Ascending aorta (tissue), 2 donors: ENCODE measurements around the gene FARP2. TPM values are rescaled to one million over a fixed set of nuclear protein-coding genes. Genes with fewer than 3 reads are reported as not detected.

Experiments
- DNase-seq, 2 donors: peaks; one replicate each; pipeline ENCODE4 v3.0.0-alpha.2; 2019; ENCODE audit warnings: low spot score in 2 of 2
- H3K27ac ChIP-seq, 2 donors: fragments of 200-600 bp; sonication (generic); one replicate each; pipeline ENCODE4 v1.5.1; 2016 to 2017; ENCODE audit warnings: mild to moderate bottlenecking in 1 of 2
- H3K27me3 ChIP-seq: fragments of 200-600 bp; sonication (generic); one replicate; pipeline ENCODE4 v1.5.1; 2017
- H3K36me3 ChIP-seq, 2 donors: fragments of 200-600 bp; sonication (generic); one replicate each; pipeline ENCODE4 v1.5.1; 2016
- H3K4me1 ChIP-seq, 2 donors: fragments of 200-600 bp; sonication (generic); one replicate each; pipeline ENCODE4 v1.5.1; 2016 to 2017; ENCODE audit warnings: mild to moderate bottlenecking in 1 of 2
- H3K4me3 ChIP-seq, 2 donors: fragments of 200-600 bp; sonication (generic); one replicate each; pipeline ENCODE4 v1.5.1; 2016 to 2017; ENCODE audit warnings: mild to moderate bottlenecking in 1 of 2
- H3K9me3 ChIP-seq, 2 donors: fragments of 200-600 bp; sonication (generic); one replicate each; pipeline ENCODE4 v1.5.1; 2016
- CTCF ChIP-seq, 3 experiments: fragments of 200-600 bp in 2 of 3; fragments of 450-650 bp in 1 of 3; sonication (generic) in 2 of 3; IDR thresholded peaks; one replicate each; pipeline ENCODE4 v1.5.1; 2016 to 2019; ENCODE audit warnings: antibody characterized with exemption in 3 of 3, mild to moderate bottlenecking in 1 of 3, moderate library complexity in 1 of 3
- intact Hi-C: fragments of 100-400 bp; cut with DNase I; formaldehyde crosslinking; loops from one replicate; pipeline ENCODE4 v1.15.1; 2023
- total RNA-seq: library from RNA; depleted of rRNA; stranded (reverse); fragments of >200 nt; gene quantifications from one replicate; pipeline ENCODE4 v1.1.0, GENCODE V29; 2016

The FARP2 gene
- total RNA-seq, 1 donor from 2014 or later, result 19.6 TPM

- no peaks in the 10 kb centered on the region for H3K9me3 ChIP-seq
- H3K27me3 ChIP-seq, result no peaks in the 10 kb centered on the region
- DNase-seq, result no peak
- H3K4me3 ChIP-seq, result no peak overlapping the region
- H3K36me3 ChIP-seq, result peaks cover 16 to 38% of the 10 kb centered on the region in 2 donors
- H3K4me1 ChIP-seq, result no peaks in the 10 kb centered on the region
- intact Hi-C loops, result no loop called here
- H3K27ac ChIP-seq, result no peak overlapping the region
- no peak for TF ChIP-seq CTCF (IDR thresholded peaks at IDR 0.05)
These were observed 127.2 kb downstream of the FARP2 start for GRCh38 chr2:241483305-241483704.

- H3K27me3 ChIP-seq, result no peaks in the 10 kb centered on the region
- no peak overlapping the region for H3K4me3 ChIP-seq
- no peaks in the 10 kb centered on the region for H3K9me3 ChIP-seq
- no peaks in the 10 kb centered on the region for H3K4me1 ChIP-seq
- no peak for DNase-seq
- intact Hi-C loops, result no loop called here
- peaks cover 18 to 33% of the 10 kb centered on the region in 2 donors for H3K36me3 ChIP-seq
- no peak for TF ChIP-seq CTCF (IDR thresholded peaks at IDR 0.05)
- no peak overlapping the region for H3K27ac ChIP-seq
These were observed 129.3 kb downstream of the FARP2 start for GRCh38 chr2:241485172-241485911.

GRCh38 chr2:241489088-241489487, 133.0 kb downstream of the FARP2 start:
- intact Hi-C loops, result no loop called here
- Histone ChIP-seq H3K27me3 (no peaks in the 10 kb centered on the region), H3K9me3 (no peaks in the 10 kb centered on the region), H3K27ac (no peak overlapping the region), H3K4me1 (no peaks in the 10 kb centered on the region), H3K4me3 (no peak overlapping the region), H3K36me3 (peaks cover 25 to 37% of the 10 kb centered on the region in 2 donors)
- no peak for DNase-seq
- no peak for TF ChIP-seq CTCF (IDR thresholded peaks at IDR 0.05)

- TF ChIP-seq CTCF (IDR thresholded peaks at IDR 0.05), result no peak
- H3K4me3 ChIP-seq, result no peak overlapping the region
- no peak for DNase-seq
- H3K4me1 ChIP-seq, result no peaks in the 10 kb centered on the region
- intact Hi-C loops, result no loop called here
- H3K27ac ChIP-seq, result no peak overlapping the region
- no peaks in the 10 kb centered on the region for H3K9me3 ChIP-seq
- no peaks in the 10 kb centered on the region for H3K27me3 ChIP-seq
- peaks cover 28 to 40% of the 10 kb centered on the region in 2 donors for H3K36me3 ChIP-seq
These were observed 133.9 kb downstream of the FARP2 start for GRCh38 chr2:241489733-241490680.

GRCh38 chr2:241490825-241491506, 134.9 kb downstream of the FARP2 start:
- no peak for TF ChIP-seq CTCF (IDR thresholded peaks at IDR 0.05)
- no peaks in the 10 kb centered on the region for H3K27me3 ChIP-seq
- H3K4me3 ChIP-seq, result no peak overlapping the region
- intact Hi-C loops, result no loop called here
- no peaks in the 10 kb centered on the region for H3K9me3 ChIP-seq
- peaks cover 37 to 49% of the 10 kb centered on the region in 2 donors for H3K36me3 ChIP-seq
- no peaks in the 10 kb centered on the region for H3K4me1 ChIP-seq
- no peak for DNase-seq
- no peak overlapping the region for H3K27ac ChIP-seq
